Measurements from ENCODE around the gene SNTG2.

DNA sequence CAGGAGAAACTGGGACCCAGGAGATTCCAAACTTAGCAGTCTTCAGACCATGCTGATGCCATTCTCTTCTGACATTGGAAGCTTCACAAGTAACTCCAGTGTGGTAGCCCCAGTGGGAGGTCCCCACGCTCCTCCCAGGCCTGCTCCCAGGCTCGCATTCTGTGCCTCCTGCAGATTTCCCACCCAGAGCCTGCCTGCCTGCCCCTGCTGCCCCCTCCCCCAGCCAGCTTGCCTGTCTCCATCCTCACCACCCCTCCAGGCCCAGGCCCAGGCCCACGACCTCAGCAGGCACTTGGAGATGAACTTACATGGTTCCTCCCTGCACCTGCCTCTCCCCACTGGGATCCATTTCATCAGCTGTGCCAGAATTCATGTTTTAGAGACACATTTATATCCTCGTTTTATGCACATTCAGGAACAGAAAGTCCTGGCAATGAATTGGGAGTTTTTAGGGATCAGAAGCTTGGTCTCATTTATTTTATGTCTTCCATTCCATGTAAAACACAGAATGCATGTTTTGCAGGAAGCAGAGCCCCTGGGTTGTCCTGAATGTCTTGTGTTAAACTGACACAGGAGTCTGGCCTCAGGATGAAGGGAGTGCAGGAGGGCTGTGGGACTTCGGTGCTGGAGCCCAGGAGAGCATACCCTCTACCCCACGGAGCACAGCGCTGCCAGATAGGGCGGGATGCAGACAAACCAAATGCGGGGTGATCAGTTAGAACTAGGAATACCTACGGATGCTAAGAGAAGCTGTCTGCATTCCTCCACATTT, 150.5 kb downstream of the SNTG2 start:
- no peak for TF ChIP-seq PHF20 (CRISPR knock-in tag; IDR thresholded peaks at IDR 0.05)
- no peak for TF ChIP-seq SOX6 (IDR thresholded peaks at IDR 0.05)
- TF ChIP-seq SOX6 (CRISPR knock-in tag; IDR thresholded peaks at IDR 0.05), result no peak
- no peak for TF ChIP-seq KDM5A (IDR thresholded peaks at IDR 0.05; ENCODE audit: borderline replicate concordance, low read length)
- TF ChIP-seq KAT8 (CRISPR knock-in tag; IDR thresholded peaks at IDR 0.05), result no peak
- TF ChIP-seq, protein P1, sequence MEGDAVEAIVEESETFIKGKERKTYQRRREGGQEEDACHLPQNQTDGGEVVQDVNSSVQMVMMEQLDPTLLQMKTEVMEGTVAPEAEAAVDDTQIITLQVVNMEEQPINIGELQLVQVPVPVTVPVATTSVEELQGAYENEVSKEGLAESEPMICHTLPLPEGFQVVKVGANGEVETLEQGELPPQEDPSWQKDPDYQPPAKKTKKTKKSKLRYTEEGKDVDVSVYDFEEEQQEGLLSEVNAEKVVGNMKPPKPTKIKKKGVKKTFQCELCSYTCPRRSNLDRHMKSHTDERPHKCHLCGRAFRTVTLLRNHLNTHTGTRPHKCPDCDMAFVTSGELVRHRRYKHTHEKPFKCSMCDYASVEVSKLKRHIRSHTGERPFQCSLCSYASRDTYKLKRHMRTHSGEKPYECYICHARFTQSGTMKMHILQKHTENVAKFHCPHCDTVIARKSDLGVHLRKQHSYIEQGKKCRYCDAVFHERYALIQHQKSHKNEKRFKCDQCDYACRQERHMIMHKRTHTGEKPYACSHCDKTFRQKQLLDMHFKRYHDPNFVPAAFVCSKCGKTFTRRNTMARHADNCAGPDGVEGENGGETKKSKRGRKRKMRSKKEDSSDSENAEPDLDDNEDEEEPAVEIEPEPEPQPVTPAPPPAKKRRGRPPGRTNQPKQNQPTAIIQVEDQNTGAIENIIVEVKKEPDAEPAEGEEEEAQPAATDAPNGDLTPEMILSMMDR (CRISPR knock-in tag; IDR thresholded peaks at IDR 0.05), result no peak
- TF ChIP-seq POLR2A (IDR thresholded peaks at IDR 0.05; ENCODE audit: insufficient read depth in 1 of 2, low read depth in 2 of 2, low read length in 2 of 2), result no peak
- no peak for TF ChIP-seq ZNF639 (CRISPR knock-in tag; conservative IDR thresholded peaks at IDR 0.05)
- no peak for TF ChIP-seq BCL3 (CRISPR knock-in tag; IDR thresholded peaks at IDR 0.05)
- no peak for TF ChIP-seq CREM (IDR thresholded peaks at IDR 0.05)
- no peak for TF ChIP-seq CREM (CRISPR knock-in tag; IDR thresholded peaks at IDR 0.05)
- TF ChIP-seq TGIF2 (CRISPR knock-in tag; IDR thresholded peaks at IDR 0.05), result no peak
- TF ChIP-seq ZNF136 (CRISPR knock-in tag; IDR thresholded peaks at IDR 0.05; ENCODE audit: low read depth), result no peak
- no peak for TF ChIP-seq HOMEZ (CRISPR knock-in tag; IDR thresholded peaks at IDR 0.05; ENCODE audit: low read depth)
